SK-N-SH treated with all-trans-retinoic acid at 6 μM for 48 hours (cell line): ENCODE measurements around the gene CHCHD6.

Source experiments
- ATAC-seq: fragments of 200-7000 bp; cut with Tn5 transposase; 3 replicates; pipeline ENCODE4 v1.9.1; 2020; ENCODE audit warnings: mild to moderate bottlenecking, moderate library complexity
- ARNTL ChIP-seq: fragments of 450-650 bp; formaldehyde crosslinking; IDR thresholded peaks from 2 replicates; pipeline ENCODE4 v1.5.0; 2020; ENCODE audit warnings: low read depth, mild to moderate bottlenecking, moderate library complexity, borderline replicate concordance
- BACH2 ChIP-seq: fragments of 250-450 bp; sonication (Bioruptor Pico); IDR thresholded peaks from 2 replicates; pipeline ENCODE4 v1.9.0; 2021; ENCODE audit warnings: mild to moderate bottlenecking, borderline replicate concordance
- CSRNP3 ChIP-seq: fragments of 250-450 bp; sonication (Bioruptor Pico); IDR thresholded peaks from 2 replicates; pipeline ENCODE4 v1.5.1; 2021; ENCODE audit warnings: mild to moderate bottlenecking, moderate library complexity
- ESRRG ChIP-seq: fragments of 250-450 bp; sonication (Bioruptor Pico); IDR thresholded peaks from 2 replicates; pipeline ENCODE4 v1.6.1; 2021; ENCODE audit warnings: mild to moderate bottlenecking
- GLIS3 ChIP-seq: fragments of 250-450 bp; sonication (Bioruptor Pico); IDR thresholded peaks from 2 replicates; pipeline ENCODE4 v1.5.0; 2020; ENCODE audit warnings: mild to moderate bottlenecking, moderate library complexity
- ISL1 ChIP-seq: fragments of 250-450 bp; sonication (Bioruptor Pico); IDR thresholded peaks from 2 replicates; pipeline ENCODE4 v2.1.2; 2022; ENCODE audit warnings: mild to moderate bottlenecking, moderate library complexity
- OSR1 ChIP-seq: fragments of 250-450 bp; sonication (Bioruptor Pico); IDR thresholded peaks from 2 replicates; pipeline ENCODE4 v1.8.0; 2022; ENCODE audit warnings: moderate library complexity, mild to moderate bottlenecking, inconsistent platforms
- POU6F1 ChIP-seq: fragments of 250-450 bp; sonication (Bioruptor Pico); IDR thresholded peaks from 2 replicates; pipeline ENCODE4 v1.8.0; 2021; ENCODE audit warnings: low read depth, mild to moderate bottlenecking, moderate library complexity, borderline replicate concordance
- SNAI2 ChIP-seq: fragments of 250-450 bp; sonication (Bioruptor Pico); IDR thresholded peaks from 2 replicates; pipeline ENCODE4 v1.5.0; 2020; ENCODE audit warnings: mild to moderate bottlenecking, moderate library complexity
- TCF4 ChIP-seq: fragments of 250-450 bp; sonication (Bioruptor Pico); IDR thresholded peaks from 2 replicates; pipeline ENCODE4 v1.8.0; 2021; ENCODE audit warnings: mild to moderate bottlenecking, moderate library complexity, borderline replicate concordance
- TOX ChIP-seq: fragments of 250-450 bp; sonication (Bioruptor Pico); IDR thresholded peaks from 2 replicates; pipeline ENCODE4 v1.8.0; 2021; ENCODE audit warnings: mild to moderate bottlenecking, moderate library complexity, borderline replicate concordance
- TSHZ2 ChIP-seq: fragments of 250-450 bp; sonication (Bioruptor Pico); IDR thresholded peaks from 2 replicates; pipeline ENCODE4 v1.5.0; 2020; ENCODE audit warnings: mild to moderate bottlenecking, moderate library complexity
- ZC3H10 ChIP-seq: fragments of 250-450 bp; sonication (Bioruptor Pico); IDR thresholded peaks from 2 replicates; pipeline ENCODE4 v1.5.1; 2021; ENCODE audit warnings: mild to moderate bottlenecking, moderate library complexity
- ZFP3 ChIP-seq: fragments of 250-450 bp; sonication (Bioruptor Pico); IDR thresholded peaks from 2 replicates; pipeline ENCODE4 v1.5.0; 2020; ENCODE audit warnings: mild to moderate bottlenecking, moderate library complexity
- ZFP30 ChIP-seq: fragments of 450-650 bp; formaldehyde crosslinking; IDR thresholded peaks from 2 replicates; pipeline ENCODE4 v1.5.0; 2022; ENCODE audit warnings: mild to moderate bottlenecking, moderate library complexity
- ZNF565 ChIP-seq: fragments of 450-650 bp; formaldehyde crosslinking; conservative IDR thresholded peaks from 2 replicates; pipeline ENCODE4 v1.5.0; 2020; ENCODE audit warnings: low read depth, mild to moderate bottlenecking, moderate library complexity
- ZNF70 ChIP-seq: fragments of 450-650 bp; formaldehyde crosslinking; IDR thresholded peaks from 2 replicates; pipeline ENCODE4 v1.5.0; 2020; ENCODE audit warnings: mild to moderate bottlenecking, moderate library complexity
- ZNF8 ChIP-seq: fragments of 450-650 bp; formaldehyde crosslinking; IDR thresholded peaks from 2 replicates; pipeline ENCODE4 v1.5.0; 2020; ENCODE audit warnings: mild to moderate bottlenecking, moderate library complexity
- TF ChIP-seq, protein P1 (sequence below): fragments of 250-450 bp; sonication (Bioruptor Pico); IDR thresholded peaks from 2 replicates; pipeline ENCODE4 v1.5.1; 2020; ENCODE audit warnings: low read depth, mild to moderate bottlenecking, moderate library complexity

Gene CHCHD6

DNA sequence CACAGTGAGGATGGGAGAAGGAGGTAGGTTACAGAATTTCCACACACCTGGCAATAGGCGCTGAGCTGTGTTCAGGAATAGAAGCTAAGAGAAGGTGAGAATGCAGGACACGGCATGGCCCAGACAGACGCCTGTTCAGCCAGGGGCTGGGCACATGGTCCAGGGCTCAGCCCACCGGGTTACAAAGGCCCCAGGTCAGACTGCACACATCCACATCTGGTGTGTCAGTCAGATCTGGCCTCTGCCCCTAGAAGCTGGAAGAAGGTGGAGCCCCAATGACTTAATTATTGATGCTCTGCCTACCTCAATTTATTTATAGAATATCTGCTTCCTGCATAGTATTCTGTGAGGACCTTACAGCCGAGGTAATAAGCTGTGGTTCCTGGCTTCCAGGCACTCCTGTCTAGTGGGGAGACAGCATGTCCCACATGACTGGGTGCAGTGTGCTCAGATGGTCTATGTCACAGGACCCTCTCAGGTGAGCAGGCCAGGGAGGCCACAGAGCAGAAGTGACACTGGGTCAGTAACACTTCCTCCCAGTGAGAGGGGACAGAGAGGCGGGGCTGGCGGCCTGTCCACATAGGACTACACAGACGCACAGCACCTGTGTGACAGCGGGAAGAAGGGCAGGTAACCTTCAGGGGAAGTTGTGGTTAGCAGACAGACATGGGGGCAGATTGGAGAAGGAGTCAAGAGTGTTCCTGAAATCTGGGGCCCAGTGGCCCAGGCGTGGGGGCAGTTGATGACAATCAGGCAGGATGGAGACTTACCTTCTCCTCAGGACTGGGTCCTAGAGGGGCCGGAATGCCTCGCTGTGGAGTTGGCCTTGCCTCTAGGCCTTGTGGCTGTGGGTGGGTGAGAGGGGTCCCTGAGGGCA, 240.3 kb downstream of the CHCHD6 start:
- ATAC-seq = no peak
- TF ChIP-seq TSHZ2 (CRISPR knock-in tag) (no peak), ESRRG (CRISPR knock-in tag) (no peak)

GRCh38 chr3:126945171-126945721, 241.2 kb downstream of the CHCHD6 start:
- no peak for TF ChIP-seq ZNF8
- TF ChIP-seq ARNTL (CRISPR knock-in tag) = no peak
- TF ChIP-seq ZFP3 (CRISPR knock-in tag) = no peak
- no peak for TF ChIP-seq POU6F1 (CRISPR knock-in tag)
- TF ChIP-seq TOX (CRISPR knock-in tag) = no peak
- TF ChIP-seq ZFP30 (CRISPR knock-in tag) = no peak
- TF ChIP-seq ESRRG (CRISPR knock-in tag) = no peak
- no peak for TF ChIP-seq GLIS3 (CRISPR knock-in tag)
- TF ChIP-seq SNAI2 = no peak
- TF ChIP-seq OSR1 (CRISPR knock-in tag) = no peak
- no peak for TF ChIP-seq ZNF565 (CRISPR knock-in tag)
- no peak for TF ChIP-seq TCF4 (CRISPR knock-in tag)
- TF ChIP-seq, protein P1, sequence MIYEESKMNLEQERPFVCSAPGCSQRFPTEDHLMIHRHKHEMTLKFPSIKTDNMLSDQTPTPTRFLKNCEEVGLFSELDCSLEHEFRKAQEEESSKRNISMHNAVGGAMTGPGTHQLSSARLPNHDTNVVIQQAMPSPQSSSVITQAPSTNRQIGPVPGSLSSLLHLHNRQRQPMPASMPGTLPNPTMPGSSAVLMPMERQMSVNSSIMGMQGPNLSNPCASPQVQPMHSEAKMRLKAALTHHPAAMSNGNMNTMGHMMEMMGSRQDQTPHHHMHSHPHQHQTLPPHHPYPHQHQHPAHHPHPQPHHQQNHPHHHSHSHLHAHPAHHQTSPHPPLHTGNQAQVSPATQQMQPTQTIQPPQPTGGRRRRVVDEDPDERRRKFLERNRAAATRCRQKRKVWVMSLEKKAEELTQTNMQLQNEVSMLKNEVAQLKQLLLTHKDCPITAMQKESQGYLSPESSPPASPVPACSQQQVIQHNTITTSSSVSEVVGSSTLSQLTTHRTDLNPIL (CRISPR knock-in tag) = no peak
- no peak for TF ChIP-seq BACH2 (CRISPR knock-in tag)
- no peak for ATAC-seq

GRCh38 chr3:126945891-126946290, 241.9 kb downstream of the CHCHD6 start:
- no peak for ATAC-seq
- TF ChIP-seq ZFP3 (CRISPR knock-in tag) = no peak
- TF ChIP-seq TOX (CRISPR knock-in tag) = no peak
- TF ChIP-seq CSRNP3 (CRISPR knock-in tag) = no peak
- TF ChIP-seq TSHZ2 (CRISPR knock-in tag) = no peak
- TF ChIP-seq, protein P1 (CRISPR knock-in tag) = no peak
- no peak for TF ChIP-seq ISL1 (CRISPR knock-in tag)
- no peak for TF ChIP-seq ZNF565 (CRISPR knock-in tag)
- no peak for TF ChIP-seq ZNF70 (CRISPR knock-in tag)
- TF ChIP-seq ESRRG (CRISPR knock-in tag) = no peak
- no peak for TF ChIP-seq ZC3H10
- no peak for TF ChIP-seq TCF4 (CRISPR knock-in tag)
- no peak for TF ChIP-seq OSR1 (CRISPR knock-in tag)
- no peak for TF ChIP-seq GLIS3 (CRISPR knock-in tag)
- no peak for TF ChIP-seq ARNTL (CRISPR knock-in tag)
- no peak for TF ChIP-seq ZNF8
- TF ChIP-seq ZFP30 (CRISPR knock-in tag) = no peak
- no peak for TF ChIP-seq POU6F1 (CRISPR knock-in tag)
- TF ChIP-seq, all 23 proteins: peak for 0
